ENCODE data around the gene TMEM175. TPM values are rescaled to one million over a fixed set of nuclear protein-coding genes. Genes with fewer than 3 reads are reported as not detected.
"Not testable (repeated sequence)": the region's sequence is repeated elsewhere in the genome, so short reads cannot be mapped to it uniquely, and the experiment has no call there.

Gene TMEM175
- total RNA-seq, 1 donor, result 15.4 TPM

DNA sequence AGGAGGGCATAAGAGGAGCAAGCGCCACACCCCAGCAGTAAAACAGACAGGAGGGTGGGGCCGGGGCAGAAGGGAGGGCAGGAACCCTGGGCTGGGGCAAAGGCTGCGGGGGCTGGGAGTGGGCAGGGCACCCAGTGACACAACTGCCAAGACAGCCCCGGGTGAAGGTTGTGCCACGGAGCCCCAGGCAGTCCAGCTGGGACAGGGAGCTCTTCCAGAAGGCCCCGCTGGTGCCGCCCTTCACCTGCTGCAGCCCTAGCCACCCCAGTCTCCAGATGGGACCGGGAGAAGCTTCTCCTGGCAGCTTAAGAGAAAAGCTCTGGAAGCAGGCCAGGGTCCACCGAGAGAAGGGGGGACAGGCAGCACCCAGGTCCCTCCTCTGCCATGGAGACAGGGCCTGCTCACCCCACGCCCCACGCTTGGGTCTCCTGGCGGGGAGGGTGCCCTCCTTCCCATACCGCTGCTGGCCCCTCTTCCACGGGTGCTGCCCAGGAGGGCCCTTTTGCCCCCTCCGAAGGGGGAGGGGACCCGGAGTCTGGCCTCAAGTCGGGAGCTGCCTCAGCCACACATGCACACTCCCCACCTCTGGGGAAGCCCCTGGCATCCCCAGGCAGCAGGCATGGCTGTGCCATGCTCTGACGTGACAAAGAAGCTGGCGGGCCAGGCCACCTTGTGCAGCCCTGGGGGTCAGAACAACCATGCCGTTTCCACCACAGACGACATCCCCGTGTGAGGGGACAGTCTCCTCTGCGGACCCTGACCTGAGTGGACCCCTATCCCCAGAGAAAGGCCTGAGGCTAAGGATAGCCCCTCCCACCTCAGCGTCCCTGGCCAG lies 39.6 kb downstream of the TMEM175 start:
- Histone ChIP-seq H3K4me3 (ENCODE audit: low read length) (no peak overlapping the region), H3K4me1 (ENCODE audit: insufficient read depth, low read length) (peaks cover 44% of the 10 kb centered on the region), H3K27me3 (ENCODE audit: insufficient read depth, low read length) (no peaks in the 10 kb centered on the region), H3K9me3 (ENCODE audit: low read depth, low read length) (no peaks in the 10 kb centered on the region)

DNA sequence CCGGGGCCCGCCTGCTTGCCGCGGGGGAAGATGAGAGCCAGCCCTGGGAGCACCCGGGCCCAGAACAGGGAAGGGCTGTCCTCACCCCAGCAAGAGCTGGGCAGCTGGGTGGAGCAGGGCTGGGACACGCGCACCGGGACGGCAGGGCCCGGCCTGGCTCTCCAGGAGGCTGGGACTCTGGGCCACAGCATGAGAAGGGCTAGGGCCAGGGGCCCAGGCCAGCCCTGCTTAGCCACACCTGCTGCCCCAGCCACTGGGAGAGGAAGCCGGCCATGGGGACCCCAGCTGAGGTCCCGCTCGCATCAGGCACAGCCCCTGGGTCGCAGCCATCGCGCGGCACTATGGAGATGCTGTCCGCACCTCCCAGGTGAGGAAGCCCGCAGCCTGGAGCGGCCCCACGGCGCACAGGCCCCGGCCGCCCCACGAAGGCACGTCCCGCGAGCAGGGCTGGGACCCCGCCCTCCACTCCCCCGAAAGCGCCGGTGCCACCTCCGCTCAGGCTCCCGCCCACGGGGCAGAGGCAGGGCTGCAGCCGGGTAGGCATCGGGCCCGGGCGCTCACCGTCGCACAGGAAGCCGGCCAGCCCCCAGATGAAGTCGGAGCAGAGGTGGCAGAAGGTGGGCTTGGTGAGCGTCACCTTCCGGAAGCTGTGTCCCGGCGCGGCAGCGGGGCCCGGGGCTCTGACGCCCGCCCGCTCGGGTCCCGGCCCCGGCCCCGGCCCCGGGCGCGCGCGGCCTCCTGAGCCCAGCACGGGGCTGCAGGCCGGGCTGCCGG lies 40.6 kb downstream of the TMEM175 start:
- no peaks in the 10 kb centered on the region for H3K9me3 ChIP-seq (ENCODE audit: low read depth, low read length)
- peaks cover 44% of the 10 kb centered on the region for H3K4me1 ChIP-seq (ENCODE audit: insufficient read depth, low read length)
- peak overlapping the region; percentile 58 for H3K4me3 ChIP-seq (ENCODE audit: low read length)
- no peaks in the 10 kb centered on the region for H3K27me3 ChIP-seq (ENCODE audit: insufficient read depth, low read length)

DNA sequence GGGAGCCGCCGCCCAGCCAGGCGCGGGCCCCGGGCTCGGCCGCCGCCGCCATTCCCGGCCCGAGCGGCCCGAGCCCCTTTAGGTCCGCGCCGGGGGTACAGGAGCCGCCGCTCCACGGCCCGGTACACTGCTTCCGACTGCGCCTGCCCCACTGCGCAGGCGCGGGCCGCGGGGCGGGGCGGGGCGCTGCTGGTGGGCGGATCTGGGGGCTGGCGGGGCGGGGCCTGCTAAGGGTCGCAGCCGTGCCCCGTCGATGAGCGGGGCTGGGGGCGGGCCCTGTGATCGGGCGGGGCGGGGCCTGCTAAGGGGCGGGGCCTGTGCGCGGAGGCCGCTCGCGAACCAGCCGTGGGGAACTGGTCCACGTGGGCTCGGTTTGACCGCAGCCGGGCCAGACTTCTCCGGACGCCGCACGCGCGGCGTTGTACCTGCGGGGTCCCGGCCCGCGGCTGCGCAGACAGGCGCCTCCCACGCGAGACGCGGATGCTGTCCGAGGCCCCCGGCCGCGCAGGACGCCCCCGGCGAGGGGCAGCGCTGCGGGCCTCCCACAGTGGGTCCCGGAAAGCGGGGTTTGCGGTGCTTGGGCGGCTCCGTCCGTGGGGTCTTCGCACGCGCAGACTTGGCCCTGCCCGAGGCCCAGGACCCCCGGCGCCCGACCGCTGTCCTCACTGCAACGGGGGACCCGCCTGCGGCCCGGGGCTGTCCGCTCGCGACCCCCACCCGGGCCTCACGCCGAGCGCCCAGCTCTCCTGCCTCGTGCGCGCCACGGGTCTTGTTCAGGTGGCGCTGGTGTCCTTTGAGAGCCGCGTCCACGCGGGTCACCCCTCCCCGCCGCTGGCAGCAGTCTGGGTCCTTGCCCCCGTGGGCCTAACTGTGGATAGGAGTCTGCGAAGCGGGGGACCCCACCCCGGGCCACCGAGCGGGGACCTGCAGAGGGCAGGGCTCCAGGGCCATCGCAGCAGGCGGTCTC lies 41.5 kb downstream of the TMEM175 start, which contains the start of gene DGKQ:
Gene DGKQ (minus strand): TSS at position 139 of the 967 bp plus-strand sequence. CDS start 87 bp downstream, at position 52.
- Histone ChIP-seq H3K27me3 (ENCODE audit: insufficient read depth, low read length) (no peaks in the 10 kb centered on the region), H3K9me3 (ENCODE audit: low read depth, low read length) (no peaks in the 10 kb centered on the region), H3K4me1 (ENCODE audit: insufficient read depth, low read length) (peaks cover 46% of the 10 kb centered on the region), H3K4me3 (ENCODE audit: low read length) (peak within 1 kb of the TSS; percentile 58)

DNA sequence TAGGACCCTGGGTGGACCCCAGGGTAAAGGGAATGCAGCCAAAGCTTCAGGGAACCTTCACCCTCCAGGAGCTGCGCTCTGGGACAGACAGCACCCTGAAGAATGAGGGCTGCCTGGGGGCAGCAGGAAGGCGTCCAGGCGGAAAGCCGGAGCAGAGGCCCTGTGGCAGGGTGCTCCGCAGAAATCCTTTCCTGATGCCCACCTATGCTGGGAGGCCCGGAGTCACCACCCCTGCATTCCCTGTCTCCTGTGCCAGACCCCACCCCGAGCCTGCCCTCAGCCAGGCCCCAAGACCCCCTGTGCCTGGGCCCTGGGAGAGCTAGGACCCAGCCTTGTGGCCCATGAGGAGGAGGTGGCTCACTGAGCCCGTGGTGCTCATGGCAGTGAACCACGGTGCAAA lies 42.4 kb downstream of the TMEM175 start:
- no peaks in the 10 kb centered on the region for H3K27me3 ChIP-seq (ENCODE audit: insufficient read depth, low read length)
- H3K9me3 ChIP-seq (ENCODE audit: low read depth, low read length), result no peaks in the 10 kb centered on the region
- H3K4me1 ChIP-seq (ENCODE audit: insufficient read depth, low read length), result peaks cover 54% of the 10 kb centered on the region
- no peak overlapping the region for H3K4me3 ChIP-seq (ENCODE audit: low read length)

DNA sequence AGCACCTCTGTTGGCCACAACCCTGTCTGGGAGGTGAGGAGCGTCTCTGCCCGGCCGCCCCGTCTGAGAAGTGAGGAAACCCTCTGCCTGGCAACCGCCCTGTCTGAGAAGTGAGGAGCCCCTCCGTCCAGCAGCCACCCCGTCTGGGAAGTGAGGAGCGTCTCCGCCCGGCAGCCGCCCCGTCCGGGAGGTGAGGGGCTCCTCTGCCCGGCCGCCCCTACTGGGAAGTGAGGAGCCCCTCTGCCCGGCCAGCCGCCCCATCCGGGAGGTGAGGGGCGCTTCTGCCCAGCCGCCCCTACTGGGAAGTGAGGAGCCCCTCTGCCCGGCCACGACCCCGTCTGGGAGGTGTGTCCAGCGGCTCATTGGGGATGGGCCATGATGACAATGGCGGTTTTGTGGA lies 43.8 kb downstream of the TMEM175 start:
- not testable (repeated sequence) for H3K9me3 ChIP-seq (ENCODE audit: low read depth, low read length); H3K27me3 ChIP-seq (ENCODE audit: insufficient read depth, low read length)
- peaks cover 45% of the 10 kb centered on the region for H3K4me1 ChIP-seq (ENCODE audit: insufficient read depth, low read length)

DNA sequence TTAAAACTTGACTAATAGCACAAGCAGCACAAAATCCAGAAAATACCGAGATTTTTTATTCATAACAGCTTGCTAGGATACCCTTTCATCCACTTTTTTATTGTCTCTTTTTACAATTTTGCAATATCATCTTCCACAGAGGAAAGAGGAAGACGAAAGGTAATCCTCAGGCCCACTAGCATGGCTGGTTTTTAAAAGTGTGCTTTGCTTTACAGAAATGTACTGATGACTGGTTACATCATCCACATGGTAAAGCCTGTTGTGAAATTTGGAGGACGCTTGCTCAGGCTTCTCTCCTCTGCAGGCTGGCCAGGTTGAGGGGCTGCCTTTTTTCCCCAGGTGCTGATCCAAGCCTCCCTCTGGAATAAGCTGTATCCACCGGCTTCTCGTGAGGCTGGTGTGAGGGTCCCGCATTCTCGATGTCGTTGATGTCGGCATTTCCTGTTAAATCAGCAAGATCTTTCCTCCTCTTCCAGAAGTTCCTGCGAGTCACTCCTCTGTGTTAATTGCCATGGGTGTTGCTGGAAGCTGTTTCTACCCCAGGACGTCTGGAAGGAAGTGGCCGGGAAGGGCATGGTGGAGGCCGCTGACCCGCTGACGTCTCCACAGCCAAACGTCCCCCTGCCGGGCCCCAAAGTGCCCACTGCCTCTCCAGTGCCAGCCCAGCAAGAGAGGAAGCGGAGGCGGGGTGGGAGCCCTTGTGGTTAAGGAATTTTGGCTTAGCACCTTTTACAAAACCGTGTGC lies 46.9 kb downstream of the TMEM175 start:
- H3K4me1 ChIP-seq (ENCODE audit: insufficient read depth, low read length), result peaks cover 21% of the 10 kb centered on the region
- H3K27me3 ChIP-seq (ENCODE audit: insufficient read depth, low read length), result no peaks in the 10 kb centered on the region
- H3K4me3 ChIP-seq (ENCODE audit: low read length), result no peak overlapping the region
- H3K9me3 ChIP-seq (ENCODE audit: low read depth, low read length), result no peaks in the 10 kb centered on the region

More for the DNA sequence above, 43.8 kb downstream of the TMEM175 start:
- not testable (repeated sequence) for H3K4me3 ChIP-seq (ENCODE audit: low read length)

DNA sequence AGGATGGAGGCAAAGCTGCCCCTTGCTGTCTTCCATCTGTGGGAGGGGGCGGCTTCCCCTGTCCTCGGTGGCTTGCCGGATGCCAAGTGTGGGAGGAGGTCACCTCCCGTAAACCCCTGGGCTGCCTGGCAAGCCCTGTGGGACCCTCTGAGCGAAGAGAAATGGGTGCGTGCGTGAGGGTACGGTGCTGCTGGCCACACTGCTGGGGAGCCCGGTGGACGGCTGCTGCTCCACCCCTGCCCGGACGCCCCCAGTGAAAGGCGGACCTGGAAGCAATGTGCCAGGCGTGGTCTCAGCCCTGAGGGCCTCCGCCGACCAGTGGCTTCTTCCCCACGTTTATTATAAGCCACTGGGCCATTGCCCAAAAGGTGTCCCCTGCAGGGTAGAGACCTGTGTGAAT lies 50.0 kb downstream of the TMEM175 start:
- no peaks in the 10 kb centered on the region for H3K27me3 ChIP-seq (ENCODE audit: insufficient read depth, low read length)
- peaks cover 45% of the 10 kb centered on the region for H3K4me1 ChIP-seq (ENCODE audit: insufficient read depth, low read length)
- no peaks in the 10 kb centered on the region for H3K9me3 ChIP-seq (ENCODE audit: low read depth, low read length)
- H3K4me3 ChIP-seq (ENCODE audit: low read length), result no peak overlapping the region

DNA sequence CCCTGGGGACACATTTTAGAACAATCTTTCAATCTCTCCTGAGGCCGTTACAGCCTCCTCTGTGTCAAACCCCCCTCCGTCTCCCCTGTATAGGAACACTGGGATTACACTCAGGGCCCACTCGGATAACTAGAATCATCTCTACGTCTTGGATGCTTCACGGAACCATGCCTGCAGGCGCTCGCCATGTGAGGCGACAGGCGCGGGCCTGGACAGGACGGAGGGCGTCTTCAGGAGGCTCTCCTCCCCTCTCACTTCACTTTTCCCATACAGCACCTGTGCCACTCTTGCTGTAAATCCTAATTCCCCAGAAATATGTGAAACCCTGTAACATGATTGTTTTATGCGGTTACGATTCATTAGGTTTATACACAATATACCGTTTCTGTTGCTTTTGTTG lies 50.6 kb downstream of the TMEM175 start:
- H3K4me1 ChIP-seq (ENCODE audit: insufficient read depth, low read length), result peaks cover 50% of the 10 kb centered on the region
- no peaks in the 10 kb centered on the region for H3K9me3 ChIP-seq (ENCODE audit: low read depth, low read length)
- no peaks in the 10 kb centered on the region for H3K27me3 ChIP-seq (ENCODE audit: insufficient read depth, low read length)
- H3K4me3 ChIP-seq (ENCODE audit: low read length), result no peak overlapping the region

DNA sequence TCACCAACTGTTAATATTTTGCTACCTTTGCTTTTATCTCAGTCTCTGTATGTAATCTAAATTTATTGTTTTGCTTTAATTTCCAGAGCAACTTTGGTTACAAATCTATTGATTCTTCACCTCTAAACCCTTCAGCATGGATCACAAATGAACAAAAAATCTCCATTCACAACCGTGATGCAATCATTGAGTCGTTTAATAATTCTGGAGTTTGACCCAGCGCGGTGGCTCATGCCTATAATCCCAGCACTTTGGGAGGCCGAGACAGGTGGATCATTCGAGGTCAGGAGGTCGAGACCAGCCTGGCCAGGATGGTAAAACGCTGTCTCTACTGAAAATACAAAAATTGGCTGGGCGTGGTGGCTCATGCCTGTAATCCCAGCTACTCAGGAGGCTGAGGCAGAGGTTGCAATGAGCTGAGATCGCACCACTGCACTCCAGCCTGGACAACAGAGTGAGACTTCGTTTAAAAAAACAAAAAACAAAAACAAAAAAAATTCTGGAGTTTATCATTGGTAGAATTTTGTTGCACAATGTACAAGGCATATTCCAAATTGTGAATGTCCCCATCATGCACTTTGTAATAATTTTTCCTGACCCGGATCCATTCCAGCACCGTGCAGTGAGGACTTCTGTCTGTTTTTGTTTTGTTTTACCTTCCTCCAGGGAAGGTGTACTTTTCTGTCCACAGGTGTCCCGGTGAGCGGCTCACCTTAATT lies 52.2 kb downstream of the TMEM175 start:
- no peaks in the 10 kb centered on the region for H3K9me3 ChIP-seq (ENCODE audit: low read depth, low read length)
- H3K4me1 ChIP-seq (ENCODE audit: insufficient read depth, low read length), result peaks cover 40% of the 10 kb centered on the region
- H3K4me3 ChIP-seq (ENCODE audit: low read length), result no peak overlapping the region
- no peaks in the 10 kb centered on the region for H3K27me3 ChIP-seq (ENCODE audit: insufficient read depth, low read length)

DNA sequence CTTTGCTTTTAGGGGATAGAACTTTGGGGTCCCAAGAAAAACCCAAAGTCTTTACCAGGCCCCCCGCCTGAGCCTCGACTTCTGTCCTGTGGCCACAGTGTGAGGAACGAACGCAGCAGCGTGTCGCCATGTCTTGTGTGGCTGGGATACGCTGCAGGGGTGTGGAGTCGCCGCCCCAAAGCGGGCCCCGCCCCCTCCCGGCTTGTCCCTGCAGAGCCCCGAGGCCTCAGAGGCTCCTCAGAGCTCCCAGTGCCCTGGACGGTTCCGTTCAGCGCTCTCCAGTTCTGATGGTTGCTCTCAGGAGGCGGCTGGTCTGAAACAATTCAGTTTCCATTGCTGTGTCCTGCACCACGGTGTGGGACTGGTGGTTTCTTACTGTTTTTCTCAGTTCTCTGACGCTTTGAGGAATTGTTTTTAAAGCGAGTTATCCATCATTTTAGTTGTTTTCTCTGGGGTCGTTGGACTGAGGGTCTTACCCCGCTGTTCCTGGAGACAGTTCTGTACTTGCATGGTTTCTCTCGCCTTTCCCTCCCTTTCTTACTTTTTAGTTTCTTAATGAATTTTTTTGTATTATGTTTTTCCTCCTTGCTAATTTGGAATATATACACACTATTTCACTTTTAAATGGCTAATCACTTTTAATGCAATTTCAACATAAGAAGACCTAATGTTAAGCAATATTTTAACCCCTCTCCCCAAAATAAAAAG lies 53.0 kb downstream of the TMEM175 start:
- no peaks in the 10 kb centered on the region for H3K27me3 ChIP-seq (ENCODE audit: insufficient read depth, low read length)
- no peaks in the 10 kb centered on the region for H3K9me3 ChIP-seq (ENCODE audit: low read depth, low read length)
- no peak overlapping the region for H3K4me3 ChIP-seq (ENCODE audit: low read length)
- H3K4me1 ChIP-seq (ENCODE audit: insufficient read depth, low read length), result peaks cover 33% of the 10 kb centered on the region

DNA sequence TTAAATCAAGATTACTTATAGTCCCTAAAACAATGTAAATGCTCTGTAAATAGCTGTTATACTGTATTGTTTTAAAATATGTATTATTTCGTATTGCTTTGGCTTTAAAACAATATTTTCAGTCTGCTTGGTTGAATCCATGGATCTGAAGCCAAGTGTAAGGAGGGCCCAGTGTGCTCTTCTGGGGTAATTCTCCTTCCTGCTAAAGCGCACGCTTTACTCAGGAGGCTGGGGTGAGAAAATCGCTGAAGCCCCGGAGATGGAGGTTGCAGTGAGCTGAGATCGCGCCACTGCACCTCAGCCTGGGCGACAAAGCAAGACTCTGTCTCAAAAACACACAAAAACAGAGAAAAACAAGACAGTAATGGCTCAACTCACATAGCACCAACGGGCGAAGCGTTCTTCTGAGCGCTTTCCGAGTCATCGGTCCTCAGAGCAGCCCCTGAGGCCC lies 54.2 kb downstream of the TMEM175 start:
- H3K9me3 ChIP-seq (ENCODE audit: low read depth, low read length), result no peaks in the 10 kb centered on the region
- H3K4me3 ChIP-seq (ENCODE audit: low read length), result peak overlapping the region; percentile 51
- no peaks in the 10 kb centered on the region for H3K27me3 ChIP-seq (ENCODE audit: insufficient read depth, low read length)
- peaks cover 33% of the 10 kb centered on the region for H3K4me1 ChIP-seq (ENCODE audit: insufficient read depth, low read length)

DNA sequence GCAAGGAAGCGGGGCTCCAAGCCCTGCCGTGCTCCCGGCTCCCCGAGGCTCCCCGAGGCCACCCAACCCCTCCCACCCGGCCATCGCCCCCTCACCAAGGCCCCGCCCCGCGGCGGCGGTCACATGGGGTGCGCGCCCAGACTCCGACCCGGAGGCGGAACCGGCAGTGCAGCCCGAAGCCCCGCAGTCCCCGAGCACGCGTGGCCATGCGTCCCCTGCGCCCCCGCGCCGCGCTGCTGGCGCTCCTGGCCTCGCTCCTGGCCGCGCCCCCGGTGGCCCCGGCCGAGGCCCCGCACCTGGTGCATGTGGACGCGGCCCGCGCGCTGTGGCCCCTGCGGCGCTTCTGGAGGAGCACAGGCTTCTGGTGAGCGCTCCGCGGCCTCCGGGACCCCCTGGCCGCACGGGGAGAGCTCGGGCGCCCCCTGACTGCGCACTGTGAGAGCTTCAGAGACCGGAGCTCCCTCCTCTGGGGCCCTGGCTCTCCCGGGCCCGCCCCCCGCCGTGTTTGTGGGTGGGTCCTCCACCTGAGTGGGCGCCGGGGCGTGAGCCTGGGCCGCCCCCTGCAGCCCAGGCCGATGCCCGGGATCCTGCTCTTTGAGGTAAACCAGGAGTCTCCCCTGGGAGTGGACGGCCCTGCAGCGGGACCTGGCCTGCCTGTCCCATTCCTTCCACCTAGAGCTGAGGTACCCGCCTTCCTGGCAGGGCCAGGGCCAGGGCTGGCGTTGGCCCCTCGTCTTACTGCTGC lies 54.8 kb downstream of the TMEM175 start, which contains the start of gene IDUA:
Gene IDUA (plus strand): TSS at position 166 of the 745 bp plus-strand sequence. CDS start 41 bp downstream, at position 207.
- peaks cover 33% of the 10 kb centered on the region for H3K4me1 ChIP-seq (ENCODE audit: insufficient read depth, low read length)
- no peaks in the 10 kb centered on the region for H3K9me3 ChIP-seq (ENCODE audit: low read depth, low read length)
- H3K4me3 ChIP-seq (ENCODE audit: low read length), result peak within 1 kb of the TSS; percentile 51
- no peaks in the 10 kb centered on the region for H3K27me3 ChIP-seq (ENCODE audit: insufficient read depth, low read length)
